ENCODE results near the gene FLYWCH1. TPM values are rescaled to one million over a fixed set of nuclear protein-coding genes. Genes with fewer than 3 reads are reported as not detected.
A peak's percentile ranks its signal among the peaks of the same experiment; 100 is the strongest.

The FLYWCH1 gene
- total and polyA plus RNA-seq, 2 experiments from 2014 or later: 34.7 to 58.7 TPM

DNA sequence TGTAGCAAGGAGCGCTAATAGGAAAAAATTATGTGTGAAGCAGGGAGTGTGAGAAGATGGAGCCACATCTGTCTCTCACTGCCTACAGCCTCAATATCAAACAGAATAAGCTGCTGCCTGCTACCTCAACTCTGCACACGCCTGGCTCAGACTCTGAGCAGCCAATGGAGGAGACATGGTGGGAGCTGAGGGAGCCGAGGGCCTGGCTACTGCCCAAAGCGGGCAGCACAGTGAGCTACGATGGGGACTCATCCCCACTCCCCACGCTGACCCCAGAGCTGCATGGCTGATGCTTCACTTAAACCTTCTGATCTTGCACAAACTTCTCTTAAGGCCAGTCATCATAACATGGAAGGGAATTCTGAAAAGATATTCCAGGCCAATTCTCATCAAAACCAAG is 39.8 kb upstream of the FLYWCH1 start:
- Histone ChIP-seq H3K27me3 (peaks cover 22% of the 10 kb centered on the region), H3K27ac (no peak overlapping the region), H3K9me3 (ENCODE audit: low read depth) (no peaks in the 10 kb centered on the region), H3K4me1 (ENCODE audit: low read depth) (no peaks in the 10 kb centered on the region), H3K4me3 (no peak overlapping the region), H3K36me3 (no peaks in the 10 kb centered on the region)
- DNase-seq (ENCODE audit: low read depth in 1 of 2, low spot score in 1 of 2): no peak
- no peak for TF ChIP-seq CTCF (IDR thresholded peaks at IDR 0.05; ENCODE audit: low read depth, low read length)

GRCh38 chr16:2874032-2874911 is 37.5 kb upstream of the FLYWCH1 start:
- H3K27ac ChIP-seq: no peak overlapping the region
- no peak overlapping the region for H3K4me3 ChIP-seq
- H3K36me3 ChIP-seq: no peaks in the 10 kb centered on the region
- DNase-seq (ENCODE audit: low read depth in 1 of 2, low spot score in 1 of 2): no peak
- no peak for TF ChIP-seq CTCF (IDR thresholded peaks at IDR 0.05; ENCODE audit: low read depth, low read length)
- no peaks in the 10 kb centered on the region for H3K9me3 ChIP-seq (ENCODE audit: low read depth)
- no peaks in the 10 kb centered on the region for H3K4me1 ChIP-seq (ENCODE audit: low read depth)
- peaks cover 21% of the 10 kb centered on the region for H3K27me3 ChIP-seq

- no peak overlapping the region for H3K4me3 ChIP-seq
- peaks cover 16% of the 10 kb centered on the region for H3K27me3 ChIP-seq
- no peaks in the 10 kb centered on the region for H3K36me3 ChIP-seq
- H3K4me1 ChIP-seq (ENCODE audit: low read depth): no peaks in the 10 kb centered on the region
- no peak overlapping the region for H3K27ac ChIP-seq
- DNase-seq (ENCODE audit: low read depth in 1 of 2, low spot score in 1 of 2): peak; percentile 84 to 87
- TF ChIP-seq CTCF (IDR thresholded peaks at IDR 0.05; ENCODE audit: low read depth, low read length): peak; percentile 94
- H3K9me3 ChIP-seq (ENCODE audit: low read depth): no peaks in the 10 kb centered on the region
Measured at GRCh38 chr16:2874912-2875362, 36.8 kb upstream of the FLYWCH1 start.

DNA sequence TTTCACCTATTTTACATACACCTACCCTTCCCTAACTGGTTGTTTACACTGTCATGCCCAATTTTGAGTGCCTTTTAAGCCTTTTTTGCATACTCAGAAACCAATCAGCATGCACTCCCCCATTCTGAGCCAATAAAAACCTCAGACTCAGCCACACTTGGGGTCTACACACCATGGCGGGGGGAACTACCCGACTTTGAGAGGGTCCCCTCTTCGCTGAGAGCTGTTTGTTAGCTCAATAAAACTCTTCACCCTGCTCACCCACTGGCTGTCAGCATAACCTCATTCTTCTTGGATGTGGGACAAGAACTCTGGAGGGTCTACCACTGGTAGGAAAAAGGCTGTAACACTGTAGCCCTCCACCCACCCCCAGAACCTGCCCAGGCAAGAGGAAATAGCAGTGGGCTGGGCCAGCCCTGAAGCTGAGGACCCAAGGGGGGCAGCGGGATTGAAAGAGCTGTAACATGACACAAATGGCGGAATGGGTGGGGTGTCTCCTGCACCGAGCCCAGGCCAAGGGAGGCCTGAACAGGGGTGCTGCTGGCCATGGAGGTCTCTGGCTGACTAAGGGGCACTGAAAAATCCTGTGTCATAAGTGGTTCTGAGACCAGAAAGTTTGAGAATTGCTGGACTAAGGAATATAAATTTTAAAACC is 31.8 kb upstream of the FLYWCH1 start:
- TF ChIP-seq CTCF (IDR thresholded peaks at IDR 0.05; ENCODE audit: low read depth, low read length): no peak
- DNase-seq (ENCODE audit: low read depth in 1 of 2, low spot score in 1 of 2): no peak
- H3K9me3 ChIP-seq (ENCODE audit: low read depth): no peaks in the 10 kb centered on the region
- no peak overlapping the region for H3K4me3 ChIP-seq
- no peaks in the 10 kb centered on the region for H3K27me3 ChIP-seq
- no peak overlapping the region for H3K27ac ChIP-seq
- H3K36me3 ChIP-seq: no peaks in the 10 kb centered on the region
- no peaks in the 10 kb centered on the region for H3K4me1 ChIP-seq (ENCODE audit: low read depth)

- H3K4me3 ChIP-seq: peak overlapping the region; percentile 59
- no peaks in the 10 kb centered on the region for H3K36me3 ChIP-seq
- DNase-seq (ENCODE audit: low read depth in 1 of 2, low spot score in 1 of 2): peak; percentile 25 to 58
- peak overlapping the region; percentile 3 for H3K27ac ChIP-seq
- H3K27me3 ChIP-seq: no peaks in the 10 kb centered on the region
- no peak for TF ChIP-seq CTCF (IDR thresholded peaks at IDR 0.05; ENCODE audit: low read depth, low read length)
- H3K4me1 ChIP-seq (ENCODE audit: low read depth): no peaks in the 10 kb centered on the region
- no peaks in the 10 kb centered on the region for H3K9me3 ChIP-seq (ENCODE audit: low read depth)
Measured at GRCh38 chr16:2881783-2882649, 29.7 kb upstream of the FLYWCH1 start.

Data from cardiac muscle cell (in vitro differentiated cells and primary cell).